Endothelial cell of umbilical vein (primary cell): Measurements from ENCODE around the gene TEKTIP1.

Experiments
- EZH2 ChIP-seq: IDR thresholded peaks from 2 replicates; pipeline ENCODE4 v1.6.1; 2012; ENCODE audit warnings: borderline replicate concordance, low read depth, mild to moderate bottlenecking, moderate library complexity, low read length, inconsistent platforms; ENCODE audit not compliant: severe bottlenecking
- FOS ChIP-seq: IDR thresholded peaks from 2 replicates; pipeline ENCODE4 v1.6.1; 2011; ENCODE audit warnings: mild to moderate bottlenecking, low read length, moderate library complexity, borderline replicate concordance; ENCODE audit not compliant: insufficient read depth
- GATA2 ChIP-seq: IDR thresholded peaks from 2 replicates; pipeline ENCODE4 v1.7.0; 2011; ENCODE audit warnings: low read depth, mild to moderate bottlenecking, moderate library complexity, mixed read lengths, low read length; ENCODE audit not compliant: insufficient read length, insufficient read depth
- MYC ChIP-seq: IDR thresholded peaks from one replicate; pipeline ENCODE4 v1.6.1; 2011; ENCODE audit warnings: mild to moderate bottlenecking, low read depth, low read length
- POLR2A ChIP-seq: IDR thresholded peaks from 2 replicates; pipeline ENCODE4 v1.6.1; 2012; ENCODE audit warnings: low read depth, mild to moderate bottlenecking, control low read depth, low read length
- POLR2AphosphoS5 ChIP-seq: IDR thresholded peaks from 2 replicates; pipeline ENCODE4 v1.6.1; 2012; ENCODE audit warnings: low read depth, mild to moderate bottlenecking, control low read depth, low read length, moderate library complexity; ENCODE audit not compliant: insufficient read depth
- TF ChIP-seq, protein P1 (sequence below), 2 donors: IDR thresholded peaks; 1 replicate in 1 of 2; 2 replicates in 1 of 2; pipeline ENCODE4 v1.5.1; 2011; ENCODE audit warnings: low read length in 2 of 2, mild to moderate bottlenecking in 2 of 2, moderate library complexity in 2 of 2, control low read depth in 1 of 2, inconsistent platforms in 1 of 2, low read depth in 1 of 2; ENCODE audit not compliant: insufficient read depth in 1 of 2; ENCODE audit errors: extremely low read depth in 1 of 2

DNA sequence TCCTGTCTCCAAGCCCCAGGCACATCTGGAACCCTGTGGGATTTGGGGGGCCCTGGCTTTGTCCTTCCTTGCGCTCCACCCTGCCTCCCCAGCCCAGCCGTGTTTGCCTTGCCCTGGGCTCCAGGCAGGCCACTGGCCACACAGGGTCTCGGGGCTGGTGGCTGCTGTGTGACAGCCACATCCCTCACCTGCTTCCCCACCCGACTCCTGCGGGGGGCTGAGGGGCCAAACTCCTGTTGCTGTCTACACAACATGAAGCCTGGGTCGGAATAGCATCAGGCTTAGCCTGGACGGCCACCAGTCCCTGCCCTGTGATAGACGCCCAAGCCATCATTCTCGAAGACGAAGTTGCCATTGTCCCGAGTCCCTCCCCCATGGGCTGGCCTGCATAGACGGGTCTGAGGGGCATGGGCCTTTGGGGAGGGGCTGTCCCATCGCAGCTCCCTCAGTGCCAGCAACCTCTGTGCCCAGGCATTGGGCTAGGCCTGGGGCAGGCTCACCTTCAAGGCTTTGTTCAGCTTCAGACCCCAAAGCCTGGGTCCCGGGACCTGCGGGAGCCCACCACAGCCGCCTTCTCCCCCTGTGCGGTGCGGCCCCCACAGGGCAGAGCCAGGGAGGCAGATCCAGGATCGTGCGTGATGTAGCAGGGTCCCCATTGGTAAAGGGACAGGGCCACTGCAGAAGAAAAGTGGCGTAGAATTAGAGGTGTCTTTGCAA lies 15.5 kb upstream of the TEKTIP1 start:
- TF ChIP-seq, protein P1, sequence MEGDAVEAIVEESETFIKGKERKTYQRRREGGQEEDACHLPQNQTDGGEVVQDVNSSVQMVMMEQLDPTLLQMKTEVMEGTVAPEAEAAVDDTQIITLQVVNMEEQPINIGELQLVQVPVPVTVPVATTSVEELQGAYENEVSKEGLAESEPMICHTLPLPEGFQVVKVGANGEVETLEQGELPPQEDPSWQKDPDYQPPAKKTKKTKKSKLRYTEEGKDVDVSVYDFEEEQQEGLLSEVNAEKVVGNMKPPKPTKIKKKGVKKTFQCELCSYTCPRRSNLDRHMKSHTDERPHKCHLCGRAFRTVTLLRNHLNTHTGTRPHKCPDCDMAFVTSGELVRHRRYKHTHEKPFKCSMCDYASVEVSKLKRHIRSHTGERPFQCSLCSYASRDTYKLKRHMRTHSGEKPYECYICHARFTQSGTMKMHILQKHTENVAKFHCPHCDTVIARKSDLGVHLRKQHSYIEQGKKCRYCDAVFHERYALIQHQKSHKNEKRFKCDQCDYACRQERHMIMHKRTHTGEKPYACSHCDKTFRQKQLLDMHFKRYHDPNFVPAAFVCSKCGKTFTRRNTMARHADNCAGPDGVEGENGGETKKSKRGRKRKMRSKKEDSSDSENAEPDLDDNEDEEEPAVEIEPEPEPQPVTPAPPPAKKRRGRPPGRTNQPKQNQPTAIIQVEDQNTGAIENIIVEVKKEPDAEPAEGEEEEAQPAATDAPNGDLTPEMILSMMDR (IDR thresholded peaks at IDR 0.05; ENCODE audit: extremely low read depth in 1 of 2, insufficient read depth in 1 of 2, low read depth in 1 of 2, low read length in 2 of 2), result no peak
- TF ChIP-seq EZH2 (no peak), POLR2AphosphoS5 (no peak), POLR2A (no peak), GATA2 (no peak), FOS (no peak), MYC (no peak)
